ENCODE results near the gene HMCN2.

DNA sequence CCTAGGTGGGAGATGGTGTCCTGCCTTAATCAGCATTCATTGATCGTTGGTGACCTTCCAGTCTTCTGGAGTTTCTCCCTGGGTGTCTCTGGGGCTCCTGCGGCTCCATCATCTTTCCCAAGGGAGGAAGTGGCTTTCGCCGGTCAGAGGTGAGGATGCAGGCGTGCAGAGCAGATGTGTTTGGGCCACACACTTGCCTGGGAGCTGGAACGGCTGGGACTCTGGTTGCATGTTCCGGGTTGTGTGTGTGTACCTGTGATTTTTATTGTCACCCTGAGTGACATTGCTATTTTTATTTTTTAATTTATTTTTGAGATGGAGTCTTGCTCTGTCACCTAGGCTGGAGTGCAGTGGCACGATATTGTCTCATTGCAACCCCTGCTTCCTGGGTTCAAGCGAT is 9.6 kb downstream of the HMCN2 start:
- TF ChIP-seq ZFP36 (IDR thresholded peaks at IDR 0.05; ENCODE audit: borderline replicate concordance, partially characterized antibody) (no peak), RAD21 (conservative IDR thresholded peaks at IDR 0.05 in 1 of 2, IDR thresholded peaks at IDR 0.05 in 1 of 2) (no peak), SREBF2 (IDR thresholded peaks at IDR 0.05) (no peak)
- TF ChIP-seq, protein P1, sequence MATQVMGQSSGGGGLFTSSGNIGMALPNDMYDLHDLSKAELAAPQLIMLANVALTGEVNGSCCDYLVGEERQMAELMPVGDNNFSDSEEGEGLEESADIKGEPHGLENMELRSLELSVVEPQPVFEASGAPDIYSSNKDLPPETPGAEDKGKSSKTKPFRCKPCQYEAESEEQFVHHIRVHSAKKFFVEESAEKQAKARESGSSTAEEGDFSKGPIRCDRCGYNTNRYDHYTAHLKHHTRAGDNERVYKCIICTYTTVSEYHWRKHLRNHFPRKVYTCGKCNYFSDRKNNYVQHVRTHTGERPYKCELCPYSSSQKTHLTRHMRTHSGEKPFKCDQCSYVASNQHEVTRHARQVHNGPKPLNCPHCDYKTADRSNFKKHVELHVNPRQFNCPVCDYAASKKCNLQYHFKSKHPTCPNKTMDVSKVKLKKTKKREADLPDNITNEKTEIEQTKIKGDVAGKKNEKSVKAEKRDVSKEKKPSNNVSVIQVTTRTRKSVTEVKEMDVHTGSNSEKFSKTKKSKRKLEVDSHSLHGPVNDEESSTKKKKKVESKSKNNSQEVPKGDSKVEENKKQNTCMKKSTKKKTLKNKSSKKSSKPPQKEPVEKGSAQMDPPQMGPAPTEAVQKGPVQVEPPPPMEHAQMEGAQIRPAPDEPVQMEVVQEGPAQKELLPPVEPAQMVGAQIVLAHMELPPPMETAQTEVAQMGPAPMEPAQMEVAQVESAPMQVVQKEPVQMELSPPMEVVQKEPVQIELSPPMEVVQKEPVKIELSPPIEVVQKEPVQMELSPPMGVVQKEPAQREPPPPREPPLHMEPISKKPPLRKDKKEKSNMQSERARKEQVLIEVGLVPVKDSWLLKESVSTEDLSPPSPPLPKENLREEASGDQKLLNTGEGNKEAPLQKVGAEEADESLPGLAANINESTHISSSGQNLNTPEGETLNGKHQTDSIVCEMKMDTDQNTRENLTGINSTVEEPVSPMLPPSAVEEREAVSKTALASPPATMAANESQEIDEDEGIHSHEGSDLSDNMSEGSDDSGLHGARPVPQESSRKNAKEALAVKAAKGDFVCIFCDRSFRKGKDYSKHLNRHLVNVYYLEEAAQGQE (IDR thresholded peaks at IDR 0.05), result no peak
